Caki2 (cell line): ENCODE results near the gene KREMEN1. TPM values are rescaled to one million over a fixed set of nuclear protein-coding genes. Genes with fewer than 3 reads are reported as not detected.

ENCODE experiments used
- total RNA-seq: library from RNA; depleted of rRNA; stranded (reverse); fragments of >200 nt; shearing (Covaris generic); gene quantifications from 2 replicates; pipeline ENCODE4 v1.2.3, GENCODE V29; 2014; ENCODE audit warnings: low replicate concordance; rRNA removed

The KREMEN1 gene
- total RNA-seq, 1 experiment from 2014 or later = 8.4 TPM

Other genes starting within 250 kb of the KREMEN1 start
- 9.6 and 11.1 TPM in 2 replicates for gene ZNRF3, start 189.5 kb upstream of the KREMEN1 start, total RNA-seq
- gene C22orf31, start 11.2 kb upstream of the KREMEN1 start, total RNA-seq = not detected in 2 replicates
- 0.37 and 1.6 TPM in 2 replicates for gene EMID1, start 132.9 kb downstream of the KREMEN1 start, total RNA-seq
- gene RHBDD3, start 194.9 kb downstream of the KREMEN1 start, total RNA-seq = 52.2 and 61.5 TPM in 2 replicates
- gene EWSR1, start 195.2 kb downstream of the KREMEN1 start, total RNA-seq = 172 and 173 TPM in 2 replicates
- gene GAS2L1, start 233.6 kb downstream of the KREMEN1 start, total RNA-seq = 18.5 and 20.8 TPM in 2 replicates
- gene RASL10A, start 242.7 kb downstream of the KREMEN1 start, total RNA-seq = not detected in 2 replicates